Activated CD4-positive, alpha-beta T cell treated with anti-CD3 and anti-CD28 coated beads for 48 hours (primary cell): ENCODE measurements around the gene FAM20C.

Experiments used
- DNase-seq: peaks from one replicate; pipeline ENCODE4 v3.0.0-alpha.2; 2020

FAM20C gene

GRCh38 chr7:278081-278480, 85.7 kb downstream of the FAM20C start:
- no peak for DNase-seq

- DNase-seq: no peak
Observed at GRCh38 chr7:279821-280220, 87.5 kb downstream of the FAM20C start.

DNA sequence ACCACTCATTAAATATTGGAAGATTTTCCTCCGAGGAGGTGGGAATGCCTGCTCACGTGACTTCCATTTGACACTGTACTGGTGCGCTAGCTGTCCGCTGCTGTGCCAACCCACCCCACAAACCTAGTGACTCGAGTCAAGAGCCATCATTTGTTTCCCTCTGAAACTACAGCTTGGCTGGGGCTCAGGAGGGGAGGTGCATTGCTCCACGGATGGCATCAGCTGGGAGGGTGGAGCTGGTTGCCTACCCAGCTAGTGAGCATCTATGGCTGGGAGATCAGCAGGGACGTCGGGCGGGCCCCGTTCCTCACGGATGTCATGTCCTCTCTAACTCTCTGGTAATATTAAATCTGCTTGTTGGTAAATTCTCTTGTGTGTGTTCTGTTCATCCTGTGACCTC, 88.1 kb downstream of the FAM20C start:
- DNase-seq: no peak

DNA sequence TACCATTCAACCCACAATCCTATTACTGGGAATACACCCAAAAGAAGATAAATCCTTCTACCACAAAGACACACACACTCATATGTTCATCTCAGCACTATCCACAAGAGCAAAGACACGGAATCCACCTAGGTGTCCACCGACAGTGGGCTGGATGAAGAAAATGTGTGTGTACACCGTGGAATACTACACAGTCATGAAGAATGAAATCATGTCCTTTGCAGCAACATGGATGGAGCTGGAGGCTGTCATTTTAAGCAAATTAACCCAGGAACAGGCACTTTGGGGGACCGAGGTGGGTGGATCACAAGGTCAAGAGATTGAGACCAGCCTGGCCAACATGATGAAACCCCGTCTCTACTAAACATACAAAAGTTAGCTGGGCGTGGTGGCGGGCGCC, 89.3 kb downstream of the FAM20C start:
- no peak for DNase-seq

DNA sequence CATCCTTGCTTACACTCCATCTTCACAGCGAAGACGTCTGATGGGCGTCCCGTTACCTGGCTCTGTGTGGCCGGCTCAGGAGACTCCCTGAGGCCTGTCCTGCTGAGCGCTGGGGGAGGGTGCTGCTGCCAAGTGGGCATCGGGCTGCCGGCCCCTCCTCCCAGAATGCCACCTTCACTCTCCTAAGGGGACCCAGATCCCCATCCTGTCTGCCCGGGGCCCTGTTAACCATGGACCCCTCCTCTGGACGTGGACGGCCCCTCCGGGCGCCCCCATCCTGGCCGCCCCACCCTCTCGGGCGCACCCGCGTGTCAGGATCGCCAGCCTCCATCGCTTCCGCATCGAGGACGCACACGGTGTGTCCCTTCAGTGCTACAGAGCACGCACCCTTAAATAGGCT, 90.2 kb downstream of the FAM20C start:
- no peak for DNase-seq

DNA sequence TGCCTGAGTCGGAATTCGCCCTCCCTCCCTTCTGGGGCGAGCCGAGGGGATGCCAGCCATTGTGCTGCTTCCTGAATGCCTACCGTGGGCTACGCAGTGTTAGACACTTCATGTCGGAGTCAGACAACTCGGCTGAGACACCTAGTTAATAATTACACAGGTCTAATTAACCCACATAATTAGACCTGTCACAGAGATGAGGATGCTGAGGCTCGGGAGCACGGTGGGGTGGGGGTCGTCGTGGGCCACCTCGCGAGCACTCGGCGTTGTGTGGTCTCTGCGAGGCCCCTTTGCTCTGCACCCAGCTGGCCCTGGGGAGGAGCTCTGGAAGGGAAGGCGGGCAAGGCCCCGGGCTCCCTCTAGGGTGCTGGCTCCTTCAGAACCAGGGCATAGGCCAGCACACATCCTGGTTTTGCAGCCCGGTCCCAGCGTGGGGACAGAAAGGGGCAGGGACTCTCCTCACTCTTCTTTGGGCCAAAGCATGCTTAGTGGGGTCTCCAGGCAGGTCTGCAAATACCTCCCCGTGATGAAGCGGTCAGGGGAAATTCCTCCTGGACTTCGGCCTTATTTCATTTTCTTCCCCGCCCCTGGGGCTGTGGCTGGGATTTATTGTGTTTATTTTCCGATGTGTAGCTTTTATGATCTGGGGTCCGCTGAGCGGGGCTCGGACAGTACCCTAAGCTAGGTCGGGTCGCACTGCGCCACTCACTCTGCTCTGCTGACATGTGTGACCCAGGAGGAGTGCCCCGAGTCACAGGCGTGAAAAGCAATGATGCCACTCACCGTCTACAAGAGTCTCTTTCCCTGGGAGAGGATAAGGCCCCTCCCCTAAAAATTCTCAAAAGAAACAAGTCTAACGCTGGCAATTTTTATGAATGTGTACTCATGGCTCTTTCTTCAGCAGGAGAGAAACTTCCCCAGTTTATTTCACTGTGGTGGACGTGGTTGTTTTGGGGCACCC, 92.7 kb downstream of the FAM20C start:
- DNase-seq: no peak

DNA sequence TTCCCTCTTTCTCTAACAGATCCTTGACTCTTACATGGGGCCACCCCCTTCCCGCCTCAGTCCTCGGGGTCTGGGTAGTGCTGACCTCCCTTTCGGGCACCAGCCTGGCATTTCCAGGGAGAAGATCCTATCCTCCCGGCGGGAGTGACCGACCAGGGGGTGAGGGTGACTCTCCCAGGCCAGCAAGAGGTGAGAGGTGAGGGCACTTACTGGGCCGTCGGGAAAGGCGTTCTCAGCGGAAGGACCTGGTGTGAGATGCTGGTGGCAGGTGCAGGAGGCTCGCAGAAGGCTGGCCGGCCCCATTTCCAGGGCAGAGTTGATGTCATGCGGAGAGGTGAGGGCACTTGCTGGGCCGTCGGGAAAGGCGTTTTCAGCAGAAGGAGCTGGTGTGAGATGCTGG, 93.4 kb downstream of the FAM20C start:
- DNase-seq: no peak

- no peak for DNase-seq
Observed at GRCh38 chr7:286266-286665, 93.9 kb downstream of the FAM20C start.

DNA sequence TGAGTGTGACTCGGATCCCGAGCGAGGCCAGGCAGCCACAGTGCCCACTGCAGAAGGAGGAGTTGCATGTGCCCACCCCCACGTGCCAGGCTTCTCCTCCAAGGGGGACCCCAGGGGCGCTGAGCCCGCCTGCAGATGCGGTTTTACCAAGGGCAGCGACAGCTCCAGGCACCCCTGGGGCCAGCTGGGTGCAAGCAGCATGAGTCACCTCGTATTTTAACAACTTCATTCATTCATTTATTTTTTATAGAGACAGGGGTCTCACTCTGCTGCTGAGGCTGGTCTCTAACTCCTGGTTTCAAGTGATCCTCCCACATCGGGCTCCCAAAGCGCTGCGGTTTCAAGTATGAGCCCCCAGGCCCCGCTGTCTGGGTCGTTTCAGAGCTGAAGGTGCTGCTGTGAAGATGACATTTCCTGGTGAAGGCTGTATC, 96.3 kb downstream of the FAM20C start:
- DNase-seq: no peak

DNA sequence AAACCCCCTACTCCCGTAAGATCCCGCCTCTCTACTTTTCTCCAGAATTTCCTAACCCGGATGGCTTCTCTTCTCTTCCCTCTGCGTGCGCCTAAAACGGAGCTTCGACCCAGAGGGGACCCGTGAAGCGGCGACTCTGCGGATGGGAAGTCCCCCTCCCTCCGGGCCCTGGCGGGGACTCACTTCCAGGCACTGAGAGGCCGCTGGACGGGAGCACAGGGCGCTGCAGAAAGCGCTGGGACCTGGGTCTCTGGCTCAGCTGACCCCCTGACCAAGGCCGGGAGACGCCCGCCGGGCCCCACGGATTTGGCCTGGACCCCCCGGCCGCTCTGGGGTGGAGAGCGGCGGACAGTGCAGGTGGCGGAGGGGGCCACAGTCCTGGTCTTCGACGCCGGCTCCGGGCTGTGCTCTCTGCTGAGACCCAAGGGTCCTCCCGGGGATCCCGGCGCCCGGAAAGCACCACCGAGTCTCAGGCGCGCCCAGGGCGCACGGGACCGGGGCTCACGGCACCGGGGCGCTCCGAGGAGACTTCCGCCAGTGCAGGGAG, 96.9 kb downstream of the FAM20C start:
- DNase-seq: no peak

- DNase-seq: no peak
Observed at GRCh38 chr7:289756-290553, 97.6 kb downstream of the FAM20C start, which contains the start of gene FOXL3. TSS of gene FOXL3 (plus strand) at chr7:290170. CDS start at chr7:290170, 0 bp downstream.

GRCh38 chr7:290554-291372, 98.4 kb downstream of the FAM20C start:
- DNase-seq: no peak

GRCh38 chr7:291373-292092, 99.2 kb downstream of the FAM20C start:
- no peak for DNase-seq

- DNase-seq: no peak
Observed at GRCh38 chr7:292226-292625, 99.9 kb downstream of the FAM20C start.

GRCh38 chr7:292826-293225, 100.5 kb downstream of the FAM20C start:
- DNase-seq: no peak

DNA sequence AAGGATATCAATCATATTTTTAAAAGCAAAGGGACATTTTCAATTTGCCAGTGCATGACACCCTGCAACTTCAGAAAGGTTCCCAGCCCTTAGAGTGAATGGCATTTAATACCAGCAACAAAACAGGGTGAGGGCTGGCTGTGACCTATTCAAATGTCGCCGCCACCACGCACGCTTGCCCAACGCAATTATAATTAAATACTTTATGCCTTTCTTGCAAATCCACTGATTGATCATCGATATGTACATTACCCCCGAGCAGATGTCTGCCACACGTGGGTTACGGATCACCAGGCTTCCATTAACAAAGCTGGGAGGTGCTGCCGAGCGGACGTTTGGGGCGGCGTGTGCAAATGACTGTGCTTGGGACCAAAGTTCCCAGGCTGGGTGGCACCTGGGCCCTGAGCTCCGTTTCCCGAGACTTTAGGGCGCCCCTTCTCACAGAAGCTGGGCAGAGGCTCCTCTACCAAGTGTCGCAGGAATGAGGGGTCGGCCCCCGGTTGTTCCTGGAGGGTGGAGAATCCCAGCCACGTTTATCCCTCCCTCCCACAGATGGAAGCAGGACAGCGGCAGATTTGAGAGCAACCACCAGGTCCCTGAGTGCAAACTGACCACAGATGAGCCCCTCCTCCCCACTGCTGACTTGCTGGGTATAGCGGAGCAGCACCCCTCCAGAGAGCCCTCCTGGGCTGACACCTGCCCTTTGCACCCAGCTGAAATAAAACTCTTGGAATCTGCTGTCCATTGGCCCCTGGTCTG, 101.5 kb downstream of the FAM20C start:
- DNase-seq: no peak

- DNase-seq: no peak
Observed at GRCh38 chr7:294440-295154, 102.2 kb downstream of the FAM20C start.

DNA sequence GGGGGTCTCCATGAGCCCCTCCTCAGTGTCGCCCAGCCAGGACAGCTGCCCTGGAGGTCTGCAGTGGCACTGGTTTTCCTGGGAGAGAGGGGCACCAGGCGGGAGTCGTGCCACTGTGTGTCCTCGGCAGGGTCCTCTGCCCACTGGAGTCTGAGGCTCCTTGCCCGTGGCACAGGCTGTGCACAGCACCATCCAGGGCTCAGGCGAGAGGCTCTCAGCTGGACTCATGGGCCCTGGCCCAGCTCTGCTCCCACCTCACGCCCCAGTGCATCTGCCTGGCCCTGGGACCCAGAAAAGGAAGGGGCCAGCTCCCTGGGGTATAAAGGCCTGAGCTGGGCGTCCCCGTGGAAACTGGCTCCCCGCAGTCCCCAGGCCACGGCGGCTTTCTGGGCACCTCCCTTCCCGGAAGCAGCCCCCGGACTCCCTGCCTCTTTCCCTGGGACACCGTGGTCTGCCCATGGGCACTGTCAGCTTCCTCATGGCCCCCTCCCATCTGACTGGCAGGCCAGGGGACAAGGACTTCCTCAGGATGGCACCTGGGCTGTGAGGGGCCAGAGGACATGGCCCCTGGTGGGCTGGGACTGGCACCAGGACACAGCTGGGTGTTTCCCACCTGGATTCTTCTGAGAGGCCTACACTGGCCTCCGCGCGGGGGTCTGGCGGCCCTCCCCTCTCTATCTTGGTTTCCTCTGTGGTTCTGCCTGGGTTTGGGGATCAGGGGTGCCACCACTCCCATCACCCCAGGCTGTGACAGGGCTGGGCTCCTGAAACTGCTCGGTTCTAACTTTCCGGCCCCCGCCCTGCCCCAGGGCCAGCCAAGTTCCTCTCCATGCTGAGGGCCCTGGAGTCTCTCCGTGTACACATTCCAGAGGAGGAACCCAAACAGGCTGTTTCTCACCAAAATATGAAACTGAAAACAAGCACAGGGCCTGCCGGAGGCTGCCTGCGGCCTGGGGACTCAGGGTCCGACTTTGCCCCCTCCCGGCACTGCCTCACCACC, 103.1 kb downstream of the FAM20C start:
- DNase-seq: no peak

DNA sequence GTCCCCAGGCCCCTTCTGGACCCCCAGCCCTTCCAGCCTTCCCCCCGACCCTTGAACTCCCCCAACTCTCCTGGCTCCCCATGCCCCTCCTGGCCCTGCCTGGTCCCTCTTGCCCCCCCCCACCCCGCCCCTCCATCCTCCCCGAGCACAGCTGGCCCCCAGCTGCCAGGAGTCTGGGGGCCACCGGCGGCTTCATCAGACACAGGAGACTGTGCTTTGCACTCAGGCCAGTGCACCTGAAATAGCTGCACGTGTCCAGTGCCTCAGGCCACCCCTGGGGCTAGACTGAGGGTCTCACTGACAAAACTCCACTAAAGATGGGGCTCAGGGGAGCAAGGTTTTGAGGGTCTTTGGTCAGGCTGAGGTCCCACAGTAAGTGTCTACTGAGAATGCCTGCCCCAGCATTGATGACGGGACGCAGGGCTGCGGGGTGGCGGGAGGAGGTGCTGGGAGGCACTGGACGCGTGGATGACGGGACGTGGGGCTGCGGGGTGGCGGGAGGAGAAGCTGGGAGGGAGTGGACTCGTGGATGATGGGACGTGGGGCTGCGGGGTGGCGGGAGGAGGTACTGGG, 104.1 kb downstream of the FAM20C start:
- DNase-seq: no peak
